Testis (tissue), 3 donors: ENCODE measurements around the gene RAB3B. TPM values are rescaled to one million over a fixed set of nuclear protein-coding genes. Genes with fewer than 3 reads are reported as not detected.

Source experiments
- DNase-seq: peaks from one replicate; pipeline ENCODE4 v3.0.0-alpha.2; 2019
- H3K27ac ChIP-seq, 2 donors: fragments of 200-600 bp; sonication (generic); one replicate each; pipeline ENCODE4 v1.5.1; 2019
- H3K27me3 ChIP-seq: fragments of 200-600 bp; sonication (generic); one replicate; pipeline ENCODE4 v1.5.1; 2019
- H3K36me3 ChIP-seq: fragments of 200-600 bp; sonication (generic); one replicate; pipeline ENCODE4 v1.5.1; 2017; ENCODE audit warnings: low read depth; ENCODE audit errors: missing control alignments
- H3K4me1 ChIP-seq: fragments of 200-600 bp; sonication (generic); one replicate; pipeline ENCODE4 v1.5.1; 2019
- H3K4me3 ChIP-seq, 2 donors: fragments of 200-600 bp; sonication (generic); one replicate each; pipeline ENCODE4 v1.5.1; 2017 to 2019
- H3K9me3 ChIP-seq: fragments of 200-600 bp; sonication (generic); one replicate; pipeline ENCODE4 v1.5.1; 2017
- CTCF ChIP-seq, 3 experiments: fragments of 450-650 bp in 2 of 3; fragments of 200-600 bp in 1 of 3; sonication (generic) in 1 of 3; IDR thresholded peaks; one replicate each; pipeline ENCODE4 v1.5.1; 2016 to 2019; ENCODE audit warnings: antibody characterized with exemption in 3 of 3, mild to moderate bottlenecking in 2 of 3, moderate library complexity in 1 of 3
- POLR2A ChIP-seq: fragments of 450-650 bp; IDR thresholded peaks from one replicate; pipeline ENCODE4 v1.6.1; 2017; ENCODE audit warnings: antibody characterized with exemption, mild to moderate bottlenecking, moderate library complexity
- WGBS, 2 donors: methylation state at CpG; one replicate each; pipeline ENCODE4 v1.1.5; 2018; 5-methylcytosine and 5-hydroxymethylcytosine counted together
- intact Hi-C: fragments of 100-400 bp; cut with DNase I; formaldehyde crosslinking; loops from one replicate; pipeline ENCODE4 v1.15.1; 2023; ENCODE audit warnings: low total_unique reads
- polyA plus RNA-seq: library from polyadenylated mRNA; stranded (reverse); fragments of 350-450 nt; fragmentation: Illumina TruSeq; extraction: RNeasy Lipid Tissue Mini Kit (QIAGEN cat#74804); gene quantifications from one replicate; pipeline ENCODE4 v1.2.3, GENCODE V29; 2014; ENCODE audit warnings: low read depth, low replicate concordance; ENCODE audit not compliant: insufficient read depth
- total RNA-seq, 2 donors: library from RNA; depleted of rRNA; stranded (reverse); fragments of >200 nt; gene quantifications; one replicate each; pipeline ENCODE4 v1.2.3, GENCODE V29; 2016

The RAB3B gene
- total and polyA plus RNA-seq, 3 donors from 2014 or later: 0.50 to 1.4 (median 1.4) TPM

DNA sequence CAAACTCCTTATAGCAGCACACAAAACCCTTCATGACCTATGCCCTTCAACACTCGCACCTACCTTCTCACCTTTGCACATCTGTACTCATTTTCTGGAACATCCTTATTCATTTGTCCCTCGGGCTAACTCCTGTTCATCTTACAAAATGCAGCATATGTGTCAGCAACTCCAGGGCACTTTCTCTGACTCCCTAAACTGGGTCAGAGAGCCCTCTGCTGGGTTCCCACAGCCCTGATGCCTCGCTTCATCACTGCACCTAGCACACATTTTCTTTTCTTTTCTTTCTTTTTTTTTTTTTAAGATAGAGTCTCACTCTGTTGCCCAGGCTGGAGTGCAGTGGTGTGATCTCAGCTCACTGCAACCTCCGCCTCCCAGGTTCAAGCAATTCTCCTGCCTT, 54.0 kb downstream of the RAB3B start:
- DNase-seq: no peak
- H3K27ac ChIP-seq: no peak overlapping the region
- H3K4me1 ChIP-seq: no peaks in the 10 kb centered on the region
- intact Hi-C loops: no loop called here
- H3K9me3 ChIP-seq: no peaks in the 10 kb centered on the region
- H3K27me3 ChIP-seq: no peaks in the 10 kb centered on the region
- WGBS, 2 donors: 85 to 87% methylated on average over 4 of the region's 4 CpGs
- no peaks in the 10 kb centered on the region for H3K36me3 ChIP-seq
- TF ChIP-seq POLR2A: no peak
- TF ChIP-seq CTCF (IDR thresholded peaks at IDR 0.05): no peak
- no peak overlapping the region for H3K4me3 ChIP-seq

DNA sequence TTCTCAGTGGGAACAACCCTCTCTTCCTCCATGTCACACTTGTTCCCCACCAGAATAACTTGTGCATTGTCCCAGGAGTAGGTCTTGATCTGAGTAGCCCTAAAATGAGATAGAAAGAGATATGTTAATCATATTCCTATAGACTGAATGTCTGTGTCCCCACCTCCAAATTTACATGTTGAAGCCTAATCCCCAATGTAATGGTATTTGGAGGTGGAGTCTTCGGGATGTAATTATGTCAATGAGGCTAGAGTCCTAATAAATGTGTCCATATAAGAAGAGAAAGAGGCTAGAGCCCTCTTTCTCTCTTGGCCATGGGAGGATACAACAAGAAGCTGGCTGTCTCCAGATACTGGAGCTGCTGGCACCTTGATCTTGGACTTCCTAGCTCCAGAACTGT, 57.2 kb downstream of the RAB3B start:
- Histone ChIP-seq H3K36me3 (no peaks in the 10 kb centered on the region), H3K4me3 (no peak overlapping the region), H3K9me3 (no peaks in the 10 kb centered on the region), H3K4me1 (no peaks in the 10 kb centered on the region), H3K27me3 (no peaks in the 10 kb centered on the region), H3K27ac (no peak overlapping the region)
- DNase-seq: no peak
- no peak for TF ChIP-seq POLR2A
- no peak for TF ChIP-seq CTCF (IDR thresholded peaks at IDR 0.05)
- WGBS, 2 donors: 89 to 100% methylated on average over 1 of the region's 1 CpG
- intact Hi-C loops: no loop called here

DNA sequence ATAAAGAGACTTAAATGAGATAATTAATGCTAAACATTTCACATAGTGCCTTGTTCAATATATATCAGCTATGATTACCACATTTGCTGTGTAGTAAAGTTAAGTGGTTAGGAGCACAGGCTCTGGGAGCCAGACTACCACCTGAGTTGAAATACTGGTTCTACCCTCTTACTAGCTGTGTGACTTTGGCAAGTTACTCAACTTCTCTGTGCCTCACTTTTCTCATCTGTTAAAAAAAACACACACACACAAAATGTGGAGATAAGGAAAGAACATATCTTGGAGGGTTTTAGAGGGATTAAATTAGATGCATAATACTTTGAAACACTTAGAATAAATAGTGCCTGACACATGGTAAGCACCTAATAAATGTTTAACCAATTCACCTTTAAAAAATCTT, 60.2 kb downstream of the RAB3B start:
- Histone ChIP-seq H3K9me3 (no peaks in the 10 kb centered on the region), H3K4me1 (no peaks in the 10 kb centered on the region), H3K36me3 (no peaks in the 10 kb centered on the region), H3K27ac (no peak overlapping the region), H3K27me3 (no peaks in the 10 kb centered on the region), H3K4me3 (no peak overlapping the region)
- intact Hi-C loops: no loop called here
- TF ChIP-seq POLR2A: no peak
- no peak for TF ChIP-seq CTCF (IDR thresholded peaks at IDR 0.05)
- DNase-seq: no peak

- Histone ChIP-seq H3K4me3 (no peak overlapping the region), H3K27ac (no peak overlapping the region), H3K27me3 (no peaks in the 10 kb centered on the region), H3K4me1 (no peaks in the 10 kb centered on the region), H3K9me3 (no peaks in the 10 kb centered on the region), H3K36me3 (no peaks in the 10 kb centered on the region)
- DNase-seq: no peak
- intact Hi-C loops: no loop called here
- WGBS, 2 donors: 60 to 67% methylated on average over 1 of the region's 1 CpG
- TF ChIP-seq POLR2A (no peak), CTCF (IDR thresholded peaks at IDR 0.05) (no peak)
Observed at GRCh38 chr1:51928896-51929295, 61.6 kb downstream of the RAB3B start.

- Histone ChIP-seq H3K27ac (no peak overlapping the region), H3K36me3 (no peaks in the 10 kb centered on the region), H3K27me3 (no peaks in the 10 kb centered on the region), H3K9me3 (no peaks in the 10 kb centered on the region), H3K4me3 (no peak overlapping the region), H3K4me1 (no peaks in the 10 kb centered on the region)
- 86 to 95% methylated on average over 2 of the region's 2 CpGs for WGBS, 2 donors
- no peak for TF ChIP-seq POLR2A
- TF ChIP-seq CTCF (IDR thresholded peaks at IDR 0.05): no peak
- intact Hi-C loops: no loop called here
- no peak for DNase-seq
Observed at GRCh38 chr1:51927029-51927428, 63.5 kb downstream of the RAB3B start.
